B cell (primary cell): ENCODE data around the gene H6PD. TPM values are rescaled to one million over a fixed set of nuclear protein-coding genes. Genes with fewer than 3 reads are reported as not detected.

Experiments
- ATAC-seq: fragments of 200-7000 bp; cut with Tn5 transposase; one replicate; pipeline ENCODE4 v1.10.0; 2021; ENCODE audit warnings: low read depth, mild to moderate bottlenecking, moderate number of reproducible peaks, moderate library complexity
- CTCF ChIA-PET: fragments of 350-600 bp; sonication (Branson Sonifier 250); formaldehyde crosslinking; loops from one replicate; lab custom pipeline; 2021; ENCODE audit warnings: antibody characterized with exemption, inconsistent platforms; lab: Charles Lee
- POLR2A ChIA-PET: fragments of 350-600 bp; sonication (Branson Sonifier 250); formaldehyde crosslinking; loops from one replicate; lab custom pipeline; 2021; ENCODE audit warnings: antibody characterized with exemption; lab: Charles Lee
- DNase-seq: peaks from one replicate; pipeline ENCODE4 v3.0.0; 2013
- H2AFZ ChIP-seq: 2 replicates; pipeline ENCODE4 v1.6.1; 2012; ENCODE audit warnings: mild to moderate bottlenecking, low read depth, low read length; ENCODE audit not compliant: insufficient read depth, poor library complexity, severe bottlenecking
- H3K27ac ChIP-seq, 2 donors: 1 replicate in 1 of 2; 2 replicates in 1 of 2; pipeline ENCODE4 v1.5.1; 2012 to 2013; ENCODE audit warnings: low read length in 2 of 2, mild to moderate bottlenecking in 2 of 2, moderate library complexity in 1 of 2
- H3K27me3 ChIP-seq, 4 experiments: fragments of 200-600 bp in 1 of 4; sonication (generic) in 1 of 4; replicated peaks in 1 of 4; 1 replicate in 2 of 4; 2 replicates in 2 of 4; pipeline versions ENCODE4 v1.6.1 to v1.7.0; 2013 to 2016; ENCODE audit warnings: low read length in 3 of 4, mild to moderate bottlenecking in 2 of 4, mixed read lengths in 1 of 4, moderate library complexity in 1 of 4; ENCODE audit not compliant: insufficient read depth in 4 of 4, control insufficient read depth in 3 of 4; ENCODE audit errors: control extremely low read depth in 1 of 4
- H3K36me3 ChIP-seq, 2 experiments: replicated peaks in 1 of 2; 1 replicate in 1 of 2; 2 replicates in 1 of 2; pipeline versions ENCODE4 v1.6.1 to v1.7.1; 2013; ENCODE audit warnings: low read length in 1 of 2; ENCODE audit not compliant: insufficient read depth in 2 of 2, control insufficient read depth in 1 of 2; ENCODE audit errors: control extremely low read depth in 1 of 2, extremely low read depth in 1 of 2
- H3K4me1 ChIP-seq, 2 donors: fragments of 200-600 bp in 1 of 2; sonication (generic) in 1 of 2; 1 replicate in 1 of 2; 2 replicates in 1 of 2; pipeline versions ENCODE4 v1.5.1 to v1.6.1; 2013 to 2017; ENCODE audit warnings: low read length in 2 of 2; ENCODE audit not compliant: control insufficient read depth in 2 of 2, insufficient read depth in 2 of 2
- H3K4me2 ChIP-seq: replicated peaks from 2 replicates; pipeline ENCODE3; 2012; ENCODE audit warnings: mild to moderate bottlenecking, low read depth, low read length; ENCODE audit not compliant: poor library complexity, severe bottlenecking
- H3K4me3 ChIP-seq, 5 experiments: fragments of 200-600 bp in 1 of 5; sonication (generic) in 1 of 5; 1 replicate in 3 of 5; 2 replicates in 2 of 5; pipeline versions ENCODE4 v1.5.1 to v1.7.0; 2011 to 2016; ENCODE audit warnings: low read length in 4 of 5, mild to moderate bottlenecking in 4 of 5, low read depth in 2 of 5, control low read depth in 1 of 5, moderate library complexity in 1 of 5; ENCODE audit not compliant: insufficient read depth in 1 of 5; ENCODE audit errors: control extremely low read depth in 1 of 5, extremely low read depth in 1 of 5
- H3K79me2 ChIP-seq: fragments of 200-600 bp; sonication (generic); one replicate; pipeline ENCODE4 v1.6.0; 2016; ENCODE audit warnings: low read length; ENCODE audit not compliant: control insufficient read depth, insufficient read depth
- H3K9ac ChIP-seq: fragments of 200-600 bp; sonication (generic); 2 replicates; pipeline ENCODE4 v1.6.1; 2017; ENCODE audit warnings: mild to moderate bottlenecking, low read length, moderate library complexity
- H3K9me3 ChIP-seq, 3 donors: one replicate each; pipeline versions ENCODE4 v1.6.1 to v1.7.1; 2013; ENCODE audit warnings: low read length in 2 of 3; ENCODE audit not compliant: control insufficient read depth in 2 of 3, insufficient read depth in 1 of 3; ENCODE audit errors: control extremely low read depth in 1 of 3
- H4K20me1 ChIP-seq: 2 replicates; pipeline ENCODE4 v1.6.0; 2012; ENCODE audit warnings: mild to moderate bottlenecking, low read length; ENCODE audit not compliant: insufficient read depth, control insufficient read depth, poor library complexity, severe bottlenecking
- H3K27ac Mint-ChIP-seq: one replicate; pipeline ENCODE4 v1.8.0; 2021; ENCODE audit warnings: mixed read lengths
- H3K27me3 Mint-ChIP-seq: one replicate; pipeline ENCODE4 v1.8.0; 2021; ENCODE audit warnings: mixed read lengths
- H3K4me1 Mint-ChIP-seq: one replicate; pipeline ENCODE4 v1.8.0; 2021; ENCODE audit warnings: mixed read lengths
- H3K4me3 Mint-ChIP-seq: one replicate; pipeline ENCODE4 v1.8.0; 2021; ENCODE audit warnings: mixed read lengths
- H3K9me3 Mint-ChIP-seq: one replicate; pipeline ENCODE4 v1.8.0; 2022; ENCODE audit warnings: mixed read lengths; ENCODE audit not compliant: insufficient read depth
- CTCF ChIP-seq: fragments of 200-600 bp; IDR thresholded peaks from one replicate; pipeline ENCODE4 v1.8.0; 2022; ENCODE audit warnings: antibody characterized with exemption, mild to moderate bottlenecking
- EZH2 ChIP-seq: IDR thresholded peaks from 2 replicates; pipeline ENCODE4 v1.6.1; 2012; ENCODE audit warnings: borderline replicate concordance, low read depth, mild to moderate bottlenecking, moderate library complexity, low read length; ENCODE audit not compliant: insufficient read depth, poor library complexity, severe bottlenecking
- WGBS: methylation state at CpG from one replicate; pipeline ENCODE4 v1.1.5; 2013; ENCODE audit warnings: missing lambda C conversion rate; ENCODE audit not compliant: insufficient coverage; 5-methylcytosine and 5-hydroxymethylcytosine counted together
- intact Hi-C: fragments of 100-400 bp; cut with micrococcal nuclease; formaldehyde crosslinking; loops from one replicate; pipeline ENCODE4 v1.10.0; 2022
- polyA plus RNA-seq: library from polyadenylated mRNA; depleted of rRNA; stranded (reverse); fragments of >200 nt; gene quantifications from 2 replicates; pipeline ENCODE4 v1.2.3, GENCODE V29; 2012
- total RNA-seq, 2 donors: library from RNA; stranded (reverse); fragments of 120-200 nt in 1 of 2; gene quantifications; 1 replicate in 1 of 2; 2 replicates in 1 of 2; pipeline versions ENCODE4 v1.2.3 to v1.2.4, GENCODE V29; 2013 to 2022

Gene H6PD
- total and polyA plus RNA-seq, 2 donors (not counting 1 experiment from before 2014, with no cell fraction given), result 11.3 to 30.2 TPM

- H3K4me3 Mint-ChIP-seq, result no peak overlapping the region
- DNase-seq, result no peak
- intact Hi-C loops, result no loop called here
- ChIA-PET POLR2A (interaction anchor here (0.6 kb wide), 3 partner anchors 41 to 96 kb away, joined by 3 read pairs; no protein-coding TSS in a partner anchor), CTCF (interaction anchor here (0.7 to 10.4 kb wide), 5 partner anchors 60 to 340 kb away, joined by 3 to 153 read pairs (median 10); no protein-coding TSS in a partner anchor)
- no peak for ATAC-seq
- peak overlapping the region; percentile 34 for H3K4me2 ChIP-seq
- H3K4me1 Mint-ChIP-seq, result peaks cover 26% of the 10 kb centered on the region
- H4K20me1 ChIP-seq, result no peaks in the 10 kb centered on the region
- peaks cover 0 to 83% (median 50%) of the 10 kb centered on the region in 4 experiments for H3K27me3 ChIP-seq
- H3K36me3 ChIP-seq, result no peaks in the 10 kb centered on the region
- WGBS, result 3% methylated on average over 14 of the region's 15 CpGs
- H3K79me2 ChIP-seq, result no peaks in the 10 kb centered on the region
- no peak overlapping the region for H2AFZ ChIP-seq
- peaks cover 15 to 22% of the 10 kb centered on the region in 2 donors for H3K4me1 ChIP-seq
- peaks cover 0 to 5% (median 0%) of the 10 kb centered on the region in 3 donors for H3K9me3 ChIP-seq
- TF ChIP-seq EZH2 (no peak), CTCF (no peak)
- no peak overlapping the region for H3K9ac ChIP-seq
- no peak overlapping the region for H3K4me3 ChIP-seq
- H3K27ac Mint-ChIP-seq, result no peak overlapping the region
- no peak overlapping the region for H3K27ac ChIP-seq
- peaks cover 77% of the 10 kb centered on the region for H3K27me3 Mint-ChIP-seq
- H3K9me3 Mint-ChIP-seq, result no peaks in the 10 kb centered on the region
These were observed 32.2 kb upstream of the H6PD start for GRCh38 chr1:9202240-9202870.

DNA sequence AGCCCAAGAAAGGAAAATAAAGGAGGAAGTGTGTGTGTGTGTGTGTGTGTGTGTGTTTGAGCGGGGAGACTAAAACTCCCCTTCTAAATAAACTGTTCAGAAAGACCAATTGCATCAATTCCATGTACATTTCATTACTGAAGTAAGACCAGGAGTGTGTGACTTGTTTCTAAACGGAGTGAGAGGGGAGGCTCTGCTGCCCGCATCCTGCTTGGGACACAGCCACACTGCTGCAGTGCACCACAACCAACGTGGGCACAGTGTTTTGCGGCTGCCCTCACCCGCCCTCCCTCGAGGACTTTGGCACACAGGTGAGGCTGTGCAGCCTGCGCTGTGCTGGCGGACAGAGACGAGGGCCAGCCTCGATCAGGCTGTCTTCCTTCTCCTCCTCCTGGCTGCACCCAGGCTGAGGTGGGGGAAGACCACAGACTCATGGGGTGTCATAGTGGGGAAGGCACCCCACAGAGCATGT lies 31.0 kb upstream of the H6PD start:
- Histone ChIP-seq H3K27me3 (peaks cover 0 to 78% (median 44%) of the 10 kb centered on the region in 4 experiments), H3K27ac (no peak overlapping the region), H3K36me3 (no peaks in the 10 kb centered on the region), H3K4me3 (no peak overlapping the region), H3K9me3 (no peaks in the 10 kb centered on the region), H3K79me2 (no peaks in the 10 kb centered on the region), H3K4me2 (no peak overlapping the region), H2AFZ (no peak overlapping the region), H4K20me1 (no peaks in the 10 kb centered on the region), H3K4me1 (peaks cover 15 to 20% of the 10 kb centered on the region in 2 donors), H3K9ac (no peak overlapping the region)
- H3K9me3 Mint-ChIP-seq, result no peaks in the 10 kb centered on the region
- peaks cover 24% of the 10 kb centered on the region for H3K4me1 Mint-ChIP-seq
- ChIA-PET CTCF (no interaction called here), POLR2A (no interaction called here)
- H3K27ac Mint-ChIP-seq, result no peak overlapping the region
- peaks cover 79% of the 10 kb centered on the region for H3K27me3 Mint-ChIP-seq
- TF ChIP-seq CTCF (no peak), EZH2 (no peak)
- 29% methylated on average over 6 of the region's 11 CpGs for WGBS
- no peak overlapping the region for H3K4me3 Mint-ChIP-seq
- ATAC-seq (no peak), DNase-seq (peak; percentile 33)
- intact Hi-C loops, result no loop called here
